T-helper 2 cell (primary cell): ENCODE results near the gene MDFI.

ENCODE experiments used
- DNase-seq, 5 experiments: peaks; one replicate each; pipeline versions ENCODE4 v3.0.0 to v3.0.0-alpha.2; 2012 to 2022

The MDFI gene

DNA sequence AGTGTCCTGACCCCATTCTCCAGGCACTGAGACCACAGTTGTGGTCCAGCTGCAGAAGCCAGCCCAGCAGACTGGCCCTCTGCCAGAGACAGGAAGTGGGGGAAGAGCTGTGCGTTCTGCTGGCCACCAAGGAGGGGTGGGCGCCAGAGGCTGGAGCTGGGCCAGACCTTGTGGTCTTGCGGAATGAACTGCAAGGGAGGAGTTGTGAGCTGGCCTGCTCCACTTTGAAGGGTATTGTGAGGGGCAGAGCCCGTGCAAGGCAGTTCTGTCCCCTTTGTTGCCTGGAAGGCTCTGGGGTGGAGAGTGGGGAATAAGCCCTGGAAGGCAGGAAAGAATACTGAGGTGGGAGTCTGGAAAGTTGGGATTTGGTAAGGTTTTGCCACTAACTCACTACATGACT, 3.6 kb upstream of the MDFI start:
- DNase-seq, result no peak

DNA sequence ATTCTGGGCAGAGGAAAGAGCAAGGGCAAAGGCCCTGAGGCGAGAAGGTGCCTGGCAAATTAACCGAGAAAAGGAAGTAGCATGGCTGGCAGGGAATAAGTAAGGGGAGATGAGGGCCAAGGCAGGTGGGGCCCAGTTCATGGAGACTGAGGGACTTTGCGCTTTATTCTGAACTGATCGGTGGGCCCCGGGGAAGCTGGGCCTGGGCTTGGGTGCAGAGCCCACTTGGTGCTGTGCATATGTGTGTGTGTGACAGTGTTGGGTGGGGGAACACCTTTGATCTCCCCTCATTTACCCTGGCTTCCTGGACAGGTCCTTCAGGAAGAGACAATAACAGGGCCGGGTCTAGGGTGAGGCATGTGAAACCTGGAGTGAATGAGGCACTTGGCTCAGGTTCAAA, 2.9 kb upstream of the MDFI start:
- DNase-seq, result no peak

DNA sequence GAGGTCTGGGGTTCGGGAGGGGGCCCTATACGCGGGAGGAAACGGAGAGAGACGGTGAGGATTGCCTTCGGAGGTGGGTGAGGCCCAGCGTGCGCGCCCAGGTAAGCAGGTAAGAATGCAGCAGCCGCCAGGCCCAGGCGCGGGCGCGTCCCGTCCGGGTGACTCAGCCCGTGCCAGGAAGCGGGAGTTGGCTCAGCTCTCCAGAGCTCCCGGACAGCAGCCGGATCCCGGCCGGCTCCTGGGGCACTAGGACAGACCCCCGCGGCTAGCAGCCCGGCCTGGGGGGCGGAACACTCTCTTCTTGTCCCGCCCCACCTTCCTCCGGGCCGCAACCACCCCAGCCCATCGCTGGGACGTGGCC, 1.5 kb upstream of the MDFI start:
- no peak for DNase-seq

DNA sequence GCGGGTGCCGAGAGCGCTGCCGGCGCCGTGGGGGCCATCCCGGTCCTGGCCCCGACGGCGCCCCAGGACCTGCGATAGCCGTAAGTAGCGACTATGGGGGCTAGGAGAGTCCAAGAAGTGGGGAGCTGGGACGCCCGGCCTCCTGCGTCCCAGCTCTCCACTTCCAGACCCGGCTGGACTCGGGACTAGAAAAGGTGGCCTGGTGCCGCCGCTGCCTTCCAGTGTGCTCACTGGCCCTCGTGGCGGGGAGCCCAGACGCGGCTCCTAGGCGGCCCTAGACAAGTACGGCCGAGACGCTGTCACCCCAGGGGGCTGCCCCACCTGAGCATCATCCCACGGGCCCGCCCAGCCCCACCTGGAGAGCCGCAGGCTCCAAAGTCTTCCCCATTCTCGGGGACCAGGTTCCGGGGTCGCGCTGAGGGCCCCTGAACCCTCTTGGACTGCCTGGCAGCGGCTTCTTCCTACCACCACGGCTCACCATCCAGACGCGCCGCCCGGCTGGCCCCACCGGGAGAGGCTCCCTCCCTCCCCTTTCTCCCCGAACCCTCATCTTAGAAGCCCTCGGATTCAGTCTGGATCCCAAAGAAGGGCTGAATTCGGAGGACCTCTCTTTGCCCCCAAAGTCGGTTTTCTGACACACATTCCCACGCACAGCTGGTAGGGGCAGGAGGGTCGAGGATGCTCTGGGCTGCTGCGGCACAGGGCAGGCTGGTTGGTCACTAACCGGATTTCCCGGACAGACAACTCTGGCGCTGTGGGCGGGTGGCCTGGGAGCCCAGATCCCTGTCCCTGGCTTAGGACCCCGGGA, 870 bp upstream of the MDFI start:
- no peak for DNase-seq

DNA sequence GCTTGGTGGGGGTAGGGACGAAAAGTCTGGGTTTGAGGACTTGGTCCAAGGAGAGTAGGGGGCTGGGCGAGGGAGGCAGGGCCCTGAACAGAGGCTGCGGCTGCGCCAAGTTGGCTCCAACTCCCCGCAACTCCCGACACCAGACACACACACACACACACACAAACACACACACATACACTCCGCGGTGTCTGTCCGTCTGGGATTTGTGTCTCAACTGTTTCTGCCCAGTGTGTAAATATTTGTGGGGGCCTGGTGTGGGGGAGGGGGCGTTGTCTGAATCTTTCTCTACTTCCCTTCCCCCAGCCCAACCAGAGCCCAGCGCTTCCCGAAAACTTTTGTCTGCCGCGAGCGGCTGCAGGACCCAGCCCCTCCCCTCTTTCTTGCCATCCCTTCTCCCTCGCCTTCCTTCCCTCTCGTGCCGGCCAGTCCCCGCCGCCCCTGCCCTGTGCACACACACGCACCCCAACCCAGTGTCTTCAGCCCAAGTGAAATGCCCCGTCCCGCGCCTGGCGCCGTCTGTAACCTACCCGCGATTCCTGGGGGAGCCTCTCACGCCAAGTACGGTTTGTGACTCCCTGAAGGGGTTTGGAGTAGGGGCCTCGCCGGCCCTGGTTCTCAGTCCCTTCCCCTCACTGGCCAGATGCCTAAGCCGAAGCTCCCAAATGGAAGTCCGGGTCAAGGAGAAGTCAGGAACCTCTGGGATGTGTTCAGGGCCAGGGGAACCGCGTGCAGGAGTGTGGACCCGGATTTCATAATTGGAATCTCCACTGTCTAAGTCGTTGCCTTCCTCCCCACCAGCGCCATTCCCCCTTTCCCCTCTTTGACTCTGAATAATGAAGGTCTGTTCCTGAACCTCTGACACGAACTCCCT, 904 bp downstream of the MDFI start:
- DNase-seq, result no peak

DNA sequence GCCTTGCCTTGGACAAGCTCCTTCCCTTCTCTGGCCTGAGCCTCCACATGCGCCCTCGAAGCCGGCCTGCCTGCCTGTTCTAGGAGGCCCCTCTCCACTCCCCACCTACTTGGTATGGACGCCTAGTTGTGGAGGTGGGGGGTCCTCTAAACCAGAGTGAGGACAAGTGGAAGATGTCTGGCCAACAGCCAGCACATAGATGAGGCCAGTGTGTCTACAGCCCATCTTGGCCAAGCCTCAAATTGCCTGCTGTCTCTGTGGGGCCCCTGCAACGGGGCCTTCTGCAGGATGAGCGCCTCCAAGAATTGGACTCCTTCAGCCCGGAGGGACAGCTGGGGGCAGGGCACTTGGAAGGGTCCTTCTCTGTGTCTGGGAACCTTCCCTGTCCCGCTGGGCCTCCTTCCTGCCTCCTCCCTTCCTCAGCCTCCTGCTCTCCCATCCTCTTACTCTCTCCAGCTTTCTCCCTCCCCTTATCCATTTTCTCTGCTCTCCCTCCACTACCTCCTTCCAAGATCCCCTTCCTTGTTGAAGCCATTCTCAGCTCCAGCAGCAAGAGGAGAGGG, 1.6 kb downstream of the MDFI start:
- no peak for DNase-seq

DNA sequence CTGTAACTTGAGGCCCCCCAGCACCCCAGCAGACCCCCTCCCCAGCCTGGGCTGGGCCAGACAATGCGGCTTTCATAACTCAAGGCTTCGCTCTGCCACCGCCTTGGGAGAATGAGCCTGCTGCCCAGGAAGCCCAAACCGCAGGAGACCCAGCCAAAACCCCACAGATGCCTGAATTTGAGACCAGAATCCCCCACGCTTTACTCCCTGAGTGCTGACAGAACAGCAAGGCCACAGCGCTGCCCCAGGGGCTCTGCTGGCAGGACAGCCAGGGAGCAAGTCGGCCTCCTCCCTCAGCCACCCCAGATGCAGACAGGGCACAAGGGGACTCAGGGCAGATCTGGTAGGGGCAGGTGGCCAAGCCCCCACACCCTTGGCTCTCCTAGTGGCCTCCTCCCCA, 2.2 kb downstream of the MDFI start:
- no peak for DNase-seq

DNA sequence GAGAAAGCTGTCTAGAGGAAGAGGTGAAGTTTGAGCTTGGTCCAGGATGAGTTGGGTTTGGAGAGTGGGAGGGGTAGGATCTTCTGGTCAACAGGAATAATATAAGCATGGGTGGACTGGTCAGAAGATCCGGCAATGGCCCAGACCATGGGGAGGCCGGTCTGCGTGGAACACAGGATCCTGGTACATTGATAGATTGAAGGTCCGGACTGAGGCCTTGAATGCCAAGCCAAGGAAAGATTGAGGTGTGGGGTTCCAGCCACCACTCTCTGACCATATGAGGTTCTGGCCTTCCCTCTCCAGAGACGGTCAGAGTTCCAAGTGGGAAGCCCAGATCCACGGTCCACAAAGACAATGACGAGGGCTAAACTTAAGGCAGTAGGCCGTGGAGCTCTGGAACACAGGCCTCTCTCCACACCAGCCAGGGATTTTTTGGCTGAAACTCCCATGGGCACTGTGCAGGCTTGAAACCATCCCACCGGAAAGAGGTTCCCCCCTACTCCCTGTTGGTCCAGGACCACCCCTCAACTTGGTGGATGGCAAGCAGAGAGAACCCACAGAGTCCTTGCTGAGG, 3.2 kb downstream of the MDFI start:
- no peak for DNase-seq

DNA sequence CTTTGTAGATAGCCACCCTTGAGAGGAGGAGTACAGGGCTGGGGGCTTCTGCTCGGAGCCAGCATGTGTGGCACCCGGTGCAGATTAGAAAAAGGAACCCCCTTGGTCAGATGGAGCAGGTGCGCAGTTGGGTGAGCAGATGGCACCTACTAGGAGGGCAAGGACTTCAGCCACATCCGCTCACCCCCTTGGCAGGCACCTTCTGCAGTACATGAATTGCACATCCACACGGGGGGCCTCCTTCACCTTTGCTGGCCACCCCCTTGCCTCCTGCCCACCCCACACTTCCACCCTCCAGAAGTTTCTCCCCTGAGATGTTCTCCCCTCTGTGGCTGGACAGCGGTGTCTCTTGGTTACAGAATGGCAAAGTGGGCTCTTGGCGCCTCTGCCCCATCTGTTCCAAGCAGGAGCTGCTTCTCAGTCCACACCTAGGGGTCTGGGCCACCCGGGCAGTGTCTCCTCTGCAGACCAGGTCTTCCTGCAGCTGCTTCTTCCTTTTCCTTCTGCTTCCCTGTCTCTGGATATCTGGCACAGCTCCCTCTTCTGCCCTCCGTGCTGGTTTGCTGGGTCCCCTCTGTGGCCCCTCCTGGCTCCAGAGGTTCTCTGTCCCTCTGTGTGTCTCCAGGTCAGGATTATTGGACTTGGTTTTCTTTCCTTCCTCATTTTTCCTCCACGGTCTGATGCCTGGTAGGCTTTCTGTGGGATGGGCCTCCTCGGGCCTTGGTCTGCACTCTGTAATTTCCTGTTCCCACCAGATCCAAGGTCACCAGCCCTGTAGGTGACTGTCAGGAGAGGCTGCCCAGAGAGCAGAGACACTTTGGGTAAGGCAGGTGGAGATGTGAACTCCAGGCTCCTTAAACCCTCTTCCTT, 4.1 kb downstream of the MDFI start:
- DNase-seq, result no peak

DNA sequence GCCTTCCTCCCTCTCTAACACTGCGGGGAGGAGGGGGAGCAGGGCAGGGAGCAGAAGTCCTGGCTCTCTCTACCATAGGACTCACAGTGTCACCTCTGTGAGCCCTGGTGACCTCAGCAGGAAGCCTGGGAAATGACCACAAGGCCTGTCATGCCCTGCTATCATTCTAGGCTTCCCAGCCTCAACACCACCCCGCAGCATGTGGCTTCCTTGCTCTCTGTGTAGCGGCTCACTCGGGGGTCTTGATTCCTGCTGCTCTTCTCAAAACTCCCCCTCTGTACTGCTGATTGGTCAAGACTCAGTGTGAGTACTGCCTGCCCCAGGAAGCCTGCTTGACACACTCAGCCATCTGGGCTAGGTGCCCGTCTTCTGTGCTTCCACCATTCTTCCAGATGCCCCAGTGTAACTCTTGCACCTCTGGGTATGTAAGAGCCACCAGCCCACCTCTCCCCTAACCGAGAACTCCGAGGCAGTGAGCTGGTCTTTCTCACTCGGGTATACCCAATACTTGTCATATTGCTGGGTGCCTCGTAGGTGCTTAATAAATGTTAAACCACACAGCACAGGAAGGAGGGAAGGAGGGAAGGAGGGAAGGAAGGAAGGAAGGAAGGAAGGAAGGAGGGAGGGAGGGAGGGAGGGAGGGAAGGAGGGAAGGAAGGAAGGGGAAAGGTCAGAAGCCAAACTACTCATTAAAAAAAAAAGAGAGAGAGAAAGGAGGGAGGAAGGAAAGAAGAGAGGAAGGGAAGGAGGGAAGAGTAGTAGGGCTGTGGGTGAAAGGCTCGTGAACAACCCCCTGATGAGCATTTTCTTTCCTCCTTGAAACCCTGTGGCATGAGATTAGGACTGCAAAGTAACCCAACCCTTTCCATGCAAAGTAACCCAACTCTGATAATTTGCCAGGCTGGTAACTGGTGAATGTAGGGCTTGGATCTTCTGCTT, 5.0 kb downstream of the MDFI start:
- DNase-seq, result no peak

DNA sequence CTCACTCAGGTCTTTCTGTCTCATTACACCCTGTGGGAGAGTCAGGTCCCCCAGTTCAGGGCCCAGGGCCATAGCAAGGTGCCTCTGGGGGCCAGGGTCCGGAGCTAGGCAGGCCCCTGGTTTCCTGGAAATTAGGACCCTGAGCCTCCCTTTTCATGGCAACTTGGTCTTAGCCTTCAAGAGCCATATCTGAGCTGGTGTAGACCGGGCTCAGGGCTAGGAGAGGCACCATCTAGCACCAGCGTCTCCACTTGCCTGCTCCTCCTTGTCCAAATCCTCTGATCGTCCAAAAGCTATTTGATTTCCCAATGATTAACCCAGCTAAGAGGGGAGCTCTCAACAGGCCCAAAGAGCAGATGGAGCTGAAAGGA, 5.6 kb downstream of the MDFI start:
- no peak for DNase-seq

DNA sequence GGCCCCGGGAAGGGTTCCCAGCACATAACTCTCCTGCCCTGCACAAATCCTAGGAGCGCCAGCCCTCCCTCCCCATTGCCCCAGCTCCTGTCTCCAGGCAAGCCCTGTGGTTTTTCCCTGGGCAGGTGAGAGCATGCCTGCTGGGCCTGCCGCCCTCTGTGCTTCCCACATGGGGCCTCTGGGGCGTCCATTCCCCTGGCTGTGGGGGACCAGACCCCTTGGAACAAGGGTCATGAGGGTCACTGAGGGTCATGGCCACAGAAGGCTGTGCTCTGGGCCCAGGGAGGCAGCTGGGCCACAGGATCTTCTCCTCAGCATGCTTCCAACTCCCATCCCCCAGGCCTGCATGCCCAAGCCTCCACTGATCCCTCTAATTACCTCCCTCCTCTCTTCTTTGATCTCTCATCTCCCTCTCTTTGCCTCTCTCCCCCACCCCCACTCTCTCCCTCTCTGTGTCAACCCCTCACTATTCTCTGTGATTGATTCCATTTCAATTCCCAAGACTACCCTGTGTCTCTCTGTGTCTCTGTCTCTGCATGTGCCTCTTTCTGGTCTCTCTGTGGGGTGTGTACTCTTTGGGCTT, 6.1 kb downstream of the MDFI start:
- DNase-seq, result no peak

DNA sequence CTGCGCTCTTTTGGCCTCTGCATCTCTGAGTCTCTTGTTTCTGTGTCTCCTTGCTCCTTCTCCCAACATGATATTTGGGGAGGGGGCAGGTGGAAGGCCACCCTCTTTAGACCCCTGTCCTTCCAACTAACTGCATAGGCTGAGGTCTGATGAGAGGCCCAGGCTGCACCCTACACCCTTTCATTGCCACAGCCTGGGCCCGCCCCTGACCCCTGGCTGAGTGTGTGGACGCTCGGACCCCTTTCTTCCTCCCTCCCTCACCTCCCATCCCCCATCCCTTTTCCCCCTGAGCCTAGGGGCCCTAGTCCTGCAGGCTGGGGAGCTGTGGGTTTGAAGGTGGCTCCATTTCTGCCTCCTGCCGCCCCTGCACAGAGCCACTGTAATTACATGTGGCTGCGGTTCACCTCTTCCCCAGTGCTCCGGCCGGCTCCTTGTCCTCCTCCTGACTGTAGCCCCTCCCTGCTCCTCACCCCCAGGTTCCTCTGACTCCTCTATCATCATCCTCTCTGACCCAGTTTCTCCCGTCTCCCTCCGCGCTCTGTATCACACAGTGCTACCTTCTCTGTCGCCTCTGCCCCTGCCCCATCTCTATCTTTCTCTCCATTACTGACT, 6.8 kb downstream of the MDFI start:
- DNase-seq, result no peak

DNA sequence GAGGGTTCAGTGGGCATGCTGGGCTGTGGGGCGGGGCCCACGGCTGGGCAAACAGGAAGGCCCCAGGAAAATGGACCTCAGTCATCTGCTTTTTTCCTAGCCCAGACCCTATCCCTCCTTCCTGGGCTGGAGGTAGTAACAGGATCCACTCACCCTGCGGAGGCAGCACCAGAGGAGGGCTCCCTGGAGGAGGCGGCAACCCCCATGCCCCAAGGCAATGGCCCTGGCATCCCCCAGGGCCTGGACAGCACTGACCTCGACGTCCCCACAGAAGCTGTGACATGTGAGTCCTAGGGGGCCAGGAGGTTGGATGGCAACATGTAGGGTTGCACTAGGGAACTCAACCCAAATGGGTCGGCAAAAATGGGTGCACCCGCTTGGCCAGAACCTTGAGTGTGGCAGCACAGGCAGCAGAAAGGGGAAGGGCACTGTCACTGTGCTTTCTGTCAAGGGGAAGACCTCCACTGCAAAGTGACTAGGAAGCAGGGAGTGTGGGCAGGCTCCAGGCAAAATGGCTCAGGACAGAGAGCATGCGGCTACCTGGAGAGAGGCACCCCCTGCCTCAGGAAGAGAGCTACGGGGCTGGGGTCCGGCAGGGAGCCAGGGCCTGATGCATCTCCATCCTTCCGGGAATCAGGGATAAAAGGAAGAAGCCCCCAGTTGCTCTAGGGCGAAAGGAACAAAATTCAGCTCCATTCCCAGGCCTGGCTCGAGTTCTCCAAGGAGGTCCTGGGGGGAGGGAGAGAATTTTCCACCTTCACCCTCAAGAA, 7.9 kb downstream of the MDFI start:
- no peak for DNase-seq

DNA sequence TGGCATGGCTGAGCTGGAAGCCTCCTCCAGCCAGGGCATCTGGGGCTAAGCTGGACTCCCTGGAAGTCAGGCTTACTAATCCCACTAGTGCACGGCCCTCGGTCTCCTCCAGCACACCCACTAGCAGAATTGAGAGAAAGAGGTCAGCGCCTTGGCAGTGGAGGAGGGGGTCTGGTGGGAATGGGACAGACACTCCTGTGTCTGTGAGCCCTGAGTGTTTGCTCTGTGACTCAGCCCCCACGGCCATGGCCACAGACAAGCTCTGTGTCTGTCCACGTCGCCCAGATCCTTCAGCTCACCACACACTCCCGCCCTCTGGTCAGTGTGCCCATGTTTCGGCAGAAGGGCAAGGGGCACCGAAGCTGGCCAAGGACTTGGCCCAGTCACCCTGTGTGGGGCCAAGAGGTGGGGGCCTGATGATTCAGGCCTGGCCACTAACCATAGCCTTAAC, 8.8 kb downstream of the MDFI start:
- no peak for DNase-seq

DNA sequence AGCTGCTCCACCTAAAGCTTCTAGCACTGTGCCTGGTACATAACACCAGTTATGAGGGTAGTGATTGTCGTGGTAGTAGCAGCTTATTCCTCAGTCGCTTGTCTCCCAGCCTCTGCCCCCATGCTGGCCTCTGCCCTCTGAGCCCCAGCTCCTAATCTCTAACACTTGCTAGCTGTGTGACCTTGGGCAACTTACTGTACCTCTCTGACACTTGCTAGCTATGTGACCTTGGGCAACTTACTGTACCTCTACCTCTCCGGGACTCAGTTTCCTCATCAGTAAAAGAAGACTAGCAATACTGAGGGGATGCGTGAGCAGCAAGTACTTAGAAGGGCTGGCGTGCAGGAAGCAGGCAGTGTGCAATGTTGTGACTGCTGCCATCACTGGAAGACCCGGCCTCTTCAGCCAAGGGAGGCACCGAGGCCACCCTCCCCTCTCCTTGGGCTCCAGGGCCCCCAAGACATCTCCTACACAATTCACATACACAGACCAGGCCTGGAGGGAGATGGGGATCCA, 9.9 kb downstream of the MDFI start:
- no peak for DNase-seq

DNA sequence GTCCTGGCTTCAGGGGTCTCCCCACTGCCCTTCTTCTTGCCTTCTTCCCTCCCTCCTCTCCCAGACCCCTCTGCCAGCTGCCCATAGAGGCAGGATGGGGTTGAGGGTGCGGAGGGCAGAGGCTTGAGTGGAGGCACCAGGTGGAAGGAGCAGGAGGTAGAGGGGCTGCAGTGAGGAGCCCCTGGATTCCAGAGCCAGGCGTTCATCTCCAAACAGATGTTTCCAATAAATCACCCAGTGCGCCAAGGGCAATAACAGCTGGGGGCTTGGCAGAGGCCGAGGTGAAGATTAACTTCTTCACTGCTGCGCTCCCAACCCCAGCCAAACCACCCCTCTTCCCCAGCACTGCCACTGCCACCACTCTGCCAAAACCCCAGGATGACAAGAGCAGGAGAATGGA, 10.7 kb downstream of the MDFI start:
- no peak for DNase-seq

DNA sequence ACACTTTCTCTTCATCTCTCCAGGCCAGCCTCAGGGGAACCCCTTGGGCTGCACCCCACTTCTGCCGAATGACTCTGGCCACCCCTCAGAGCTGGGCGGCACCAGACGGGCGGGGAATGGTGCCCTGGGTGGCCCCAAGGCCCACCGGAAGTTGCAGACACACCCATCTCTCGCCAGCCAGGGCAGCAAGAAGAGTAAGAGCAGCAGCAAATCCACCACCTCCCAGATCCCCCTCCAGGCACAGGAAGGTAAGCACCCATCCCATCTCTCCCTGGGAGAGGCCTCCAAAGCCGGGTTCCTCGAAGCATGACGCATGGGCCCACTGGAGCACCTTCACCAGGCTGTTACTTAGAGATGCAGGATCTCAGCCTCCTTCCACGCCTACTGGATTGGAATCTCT, 11.3 kb downstream of the MDFI start:
- DNase-seq, result no peak

DNA sequence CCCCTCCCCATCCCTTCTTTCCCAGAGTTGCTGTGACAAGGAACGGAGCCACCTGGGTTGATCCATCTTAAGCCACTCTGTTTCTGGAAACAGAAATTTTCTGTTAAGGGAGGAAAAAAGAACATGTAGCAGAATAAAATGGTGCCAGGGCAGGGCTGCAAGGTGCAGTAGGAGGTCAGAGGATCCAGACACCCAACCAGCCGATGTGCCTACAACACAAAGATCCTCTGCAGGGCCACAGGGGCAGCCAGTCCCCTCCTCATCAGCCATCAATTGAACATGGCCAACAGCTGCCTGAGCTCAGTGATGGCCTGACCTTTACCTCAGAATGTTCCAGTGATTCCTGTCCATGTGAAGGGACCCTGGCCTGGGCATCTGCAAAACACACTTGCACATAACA, 11.9 kb downstream of the MDFI start:
- no peak for DNase-seq
